Kidney glomerular epithelial cell (primary cell): Measurements from ENCODE around the gene SUSD4.
"Not testable (repeated sequence)": the region's sequence is repeated elsewhere in the genome, so short reads cannot be mapped to it uniquely, and the experiment has no call there.

Experiments
- DNase-seq: peaks from one replicate; lab custom pipeline; 2025; lab: John Stamatoyannopoulos, UW

The SUSD4 gene

DNA sequence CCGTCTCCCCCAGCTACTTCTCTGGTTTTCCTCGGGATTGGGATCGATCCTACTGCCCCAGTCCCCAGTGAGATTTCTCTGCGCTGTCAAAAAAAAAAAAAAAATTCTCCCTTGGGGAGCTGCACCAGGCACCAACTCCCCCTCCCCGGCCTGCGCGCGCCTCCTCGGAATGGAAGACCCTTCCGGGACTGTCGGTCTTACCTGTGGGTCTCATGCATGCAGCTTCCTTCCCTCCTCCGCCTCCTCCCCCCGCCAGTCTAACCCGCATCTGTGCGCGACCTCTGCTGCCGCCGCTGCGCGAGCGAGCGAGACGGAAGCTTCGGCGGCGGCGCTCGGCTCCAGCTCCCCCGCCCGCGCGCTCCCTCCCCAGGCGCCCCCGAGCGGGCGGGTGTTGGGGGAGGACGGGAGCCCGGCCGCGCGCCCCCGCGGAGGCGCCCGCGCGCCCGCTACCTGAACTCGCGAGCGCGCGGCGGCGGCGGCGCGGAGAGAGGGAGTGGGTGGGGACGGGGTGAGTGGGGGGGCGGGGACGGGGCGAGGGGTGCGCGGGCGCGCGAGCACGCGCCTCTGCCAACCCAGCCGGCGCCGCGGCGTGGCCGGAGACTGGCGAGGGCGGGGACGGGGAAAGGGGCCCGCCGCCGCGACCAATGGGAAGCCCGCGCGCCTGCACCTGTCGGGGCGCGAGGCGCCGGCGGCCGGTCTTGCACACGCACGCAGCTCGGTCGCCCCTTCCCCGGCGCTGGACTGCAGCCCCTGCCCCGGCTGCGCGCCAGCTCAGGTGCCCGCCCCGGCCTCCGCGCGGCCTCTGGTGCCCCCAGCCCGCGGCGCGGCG is at the start of gene SUSD4:
Gene SUSD4 (minus strand): TSS at position 321 of the 829 bp plus-strand sequence. CDS start 751 bp downstream, outside the sequence.
- peak; percentile 46 for DNase-seq

DNA sequence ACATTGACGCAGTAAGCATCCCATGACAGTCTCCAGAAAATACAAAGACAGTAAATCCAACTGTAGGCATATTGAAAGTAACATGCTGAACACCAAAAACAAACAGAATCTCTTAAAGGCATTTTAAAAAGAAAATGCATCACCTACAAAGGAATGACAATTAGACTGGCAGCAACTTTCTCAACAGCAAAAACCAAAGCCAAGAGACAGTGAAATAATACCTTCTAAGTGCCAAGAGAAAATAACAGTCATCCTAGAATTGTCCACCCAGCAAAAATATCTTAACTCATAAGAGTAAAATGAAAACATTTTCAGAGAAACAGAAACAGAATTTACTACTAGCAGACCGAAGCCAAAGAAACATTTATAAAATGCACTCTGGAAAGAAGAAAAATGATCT is 49.2 kb upstream of the SUSD4 start:
- no peak for DNase-seq

DNA sequence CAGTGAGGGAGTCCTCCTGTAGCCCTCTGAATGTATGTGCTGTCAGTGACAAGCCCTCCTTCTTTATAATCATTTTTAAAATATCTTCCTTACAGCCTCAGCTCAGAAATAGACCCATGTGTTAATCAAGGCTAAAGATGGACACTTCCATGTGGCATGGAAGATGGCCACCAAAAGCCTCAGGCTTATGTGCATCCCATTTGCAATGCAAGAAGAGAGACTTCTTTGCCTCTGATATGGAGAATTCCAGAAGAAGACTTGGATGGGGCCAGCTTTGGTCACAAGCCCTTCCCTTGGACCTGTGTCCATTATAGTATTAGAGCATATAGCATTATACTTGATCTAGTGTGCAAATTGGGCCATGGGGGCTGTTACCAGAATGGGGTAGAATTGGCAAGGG is 47.7 kb upstream of the SUSD4 start:
- no peak for DNase-seq

DNA sequence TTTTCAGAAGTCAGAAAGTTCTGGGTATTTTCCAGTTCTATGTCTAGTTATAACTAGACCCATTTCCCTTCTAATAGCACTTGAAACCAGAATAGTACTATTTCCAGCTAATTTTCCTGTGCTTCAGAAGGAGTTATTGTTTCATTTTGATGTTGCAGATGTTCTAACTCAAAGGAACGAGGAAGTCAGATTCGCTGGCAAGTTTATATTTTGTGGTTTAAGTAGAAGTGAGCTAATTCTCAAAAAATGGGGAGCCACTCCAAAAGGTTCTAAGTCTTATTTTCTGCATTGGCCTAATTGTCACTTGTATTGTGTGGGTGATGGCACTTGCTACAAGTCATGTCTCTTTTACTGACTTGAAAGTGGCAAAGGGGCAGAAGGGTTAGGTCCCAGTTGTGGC is 47.3 kb upstream of the SUSD4 start:
- DNase-seq, result no peak

GRCh38 chr1:223410036-223410435 is 46.1 kb upstream of the SUSD4 start:
- no peak for DNase-seq

DNA sequence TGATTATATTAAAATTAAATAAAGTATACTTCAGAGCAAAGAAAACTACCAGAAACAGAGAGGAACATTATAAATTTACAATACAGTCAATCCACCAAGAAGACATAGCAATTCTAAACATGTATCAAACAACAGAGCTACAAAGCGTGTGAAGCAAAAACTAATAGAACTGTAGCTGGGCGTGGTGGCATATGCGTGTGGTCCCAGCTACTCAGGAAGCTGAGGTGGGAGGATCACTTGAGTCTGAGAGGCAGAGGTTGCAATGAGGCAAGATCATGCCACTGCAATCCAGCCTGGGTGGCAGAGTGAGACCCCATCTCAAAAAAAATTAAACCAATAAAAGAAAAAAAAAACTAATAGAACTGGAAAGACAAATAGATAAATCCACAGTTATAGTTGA is 41.5 kb upstream of the SUSD4 start:
- DNase-seq, result no peak

DNA sequence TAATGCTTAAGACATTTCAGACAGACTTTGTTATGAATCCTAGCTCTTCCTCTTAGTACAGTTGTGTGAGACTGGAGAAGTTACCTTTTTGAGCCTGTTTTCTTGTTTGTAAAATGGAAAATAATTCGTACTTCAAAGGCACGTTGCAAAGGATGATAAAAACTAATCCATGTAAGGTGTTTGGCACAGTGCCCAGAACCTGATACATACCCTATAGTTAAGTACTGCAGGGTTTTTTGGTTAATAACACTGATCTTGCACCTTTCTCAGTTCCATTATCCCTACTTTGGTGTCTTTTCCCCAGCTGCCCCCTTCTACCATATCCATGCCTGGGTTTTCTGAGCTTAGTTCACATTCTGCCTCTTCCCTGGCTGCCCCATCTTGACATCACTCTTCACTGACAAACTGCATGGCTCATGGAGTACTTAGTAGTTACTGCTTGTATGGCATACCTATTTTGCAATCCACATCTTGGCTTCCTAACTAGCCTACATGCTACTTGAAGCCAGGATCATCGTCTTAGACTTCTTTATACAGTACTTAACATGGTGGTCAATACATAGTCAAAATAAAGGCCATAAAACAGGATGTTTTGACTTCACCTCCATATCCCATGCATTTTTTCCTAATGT is 39.3 kb upstream of the SUSD4 start:
- no peak for DNase-seq

GRCh38 chr1:223402790-223403142 is 38.8 kb upstream of the SUSD4 start:
- DNase-seq, result no peak

DNA sequence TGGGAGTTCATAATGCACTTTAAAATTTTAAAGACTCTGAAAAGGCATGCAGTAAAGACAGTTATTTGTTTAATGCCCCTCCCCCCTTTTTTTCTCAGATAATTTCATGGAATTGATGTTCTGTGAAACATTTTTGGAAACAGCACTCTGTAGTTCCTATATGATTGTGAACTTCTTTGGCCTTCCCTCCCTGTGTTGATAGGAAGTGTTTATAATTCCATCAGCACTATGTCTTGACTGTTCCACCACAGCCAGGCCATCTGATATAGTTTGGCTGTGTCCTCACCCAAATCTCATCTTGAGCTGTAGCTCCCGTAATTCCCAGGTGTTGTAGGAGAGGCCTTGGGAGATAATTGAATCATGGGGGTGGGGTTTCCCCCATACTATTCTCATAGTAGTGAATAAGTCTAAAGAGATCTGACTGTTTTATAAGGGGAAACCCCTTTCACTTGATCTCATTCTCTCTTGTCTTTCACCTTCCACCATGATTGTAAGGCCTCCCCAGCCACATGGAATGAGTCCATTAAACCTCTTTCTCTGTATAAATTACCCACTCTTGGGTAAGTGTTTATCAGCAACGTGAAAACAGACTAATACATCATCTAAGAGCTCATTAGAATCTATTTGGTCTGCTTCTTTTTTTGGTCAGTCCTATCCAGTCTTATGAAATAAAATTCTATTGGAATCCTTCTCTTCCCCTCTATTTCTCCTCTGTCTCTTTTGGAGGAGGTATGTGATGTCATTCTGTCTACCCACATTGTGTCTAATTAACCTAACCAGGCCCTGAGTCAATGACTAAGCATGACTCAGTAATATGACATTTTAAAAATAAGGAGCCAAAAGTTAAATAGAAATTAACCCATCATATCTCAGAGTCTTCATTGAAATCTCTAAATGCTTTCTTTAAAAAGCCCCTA is 38.2 kb upstream of the SUSD4 start:
- DNase-seq, result peak; percentile 90

- DNase-seq, result not testable (repeated sequence)
Observed at GRCh38 chr1:223399393-223399792, 35.4 kb upstream of the SUSD4 start.

DNA sequence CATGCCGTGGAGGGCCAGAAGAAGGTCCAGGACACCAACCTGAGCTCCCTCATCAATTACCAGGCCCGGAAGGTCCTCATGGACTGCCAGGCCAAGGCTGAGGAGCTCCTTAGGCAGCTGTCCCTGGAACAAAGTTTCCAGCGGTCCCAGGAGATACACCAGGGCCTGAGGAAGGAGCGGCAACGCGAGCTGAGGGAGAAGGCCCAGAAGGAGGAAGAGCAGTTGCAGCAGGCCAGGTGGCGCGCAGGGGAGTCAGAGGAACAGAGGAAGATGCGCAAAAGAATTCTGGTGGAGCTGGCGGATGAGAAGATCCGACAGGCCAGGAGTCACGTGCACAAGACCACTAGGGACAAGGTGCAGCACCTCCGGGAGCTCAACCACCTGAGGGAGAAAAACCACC is 30.7 kb upstream of the SUSD4 start:
- DNase-seq, result no peak

- no peak for DNase-seq
Observed at GRCh38 chr1:223394242-223394641, 30.3 kb upstream of the SUSD4 start.

- DNase-seq, result peak; percentile 10
Observed at GRCh38 chr1:223393275-223394214, 29.6 kb upstream of the SUSD4 start, which contains the start of gene CCDC185. TSS of gene CCDC185 (plus strand) at chr1:223393415. CDS start at chr1:223393476, 61 bp downstream.

GRCh38 chr1:223390618-223391017 is 26.6 kb upstream of the SUSD4 start:
- DNase-seq, result no peak

- DNase-seq, result no peak
Observed at GRCh38 chr1:223386013-223386412, 22.0 kb upstream of the SUSD4 start.

- DNase-seq, result no peak
Observed at GRCh38 chr1:223378754-223379153, 14.8 kb upstream of the SUSD4 start.

DNA sequence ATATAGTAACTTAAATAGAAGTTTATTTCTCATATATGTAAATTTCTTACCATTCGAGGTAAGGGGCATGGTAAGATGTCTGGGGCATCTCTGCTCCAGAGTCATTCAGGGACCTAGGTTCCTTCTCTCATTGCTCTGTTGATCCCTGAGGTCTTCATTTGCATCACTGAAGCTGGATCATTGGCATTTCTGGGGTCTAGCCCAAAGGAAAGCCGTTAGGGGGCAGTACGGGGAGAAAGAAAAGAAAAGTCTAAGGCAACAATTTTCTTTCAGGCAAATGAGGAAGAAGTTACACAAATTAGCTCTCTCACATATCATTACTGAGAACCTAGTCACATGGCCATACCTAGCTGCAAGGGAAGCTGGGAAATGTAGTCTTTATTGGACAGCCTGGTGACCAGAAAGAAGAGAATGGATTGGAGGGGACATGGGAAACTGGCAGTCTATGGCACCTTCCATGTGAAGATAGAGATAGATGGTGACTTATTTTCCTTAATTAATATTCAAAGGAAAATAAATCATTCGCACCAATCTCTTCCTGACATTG is 10.2 kb upstream of the SUSD4 start:
- DNase-seq, result no peak

- DNase-seq, result no peak
Observed at GRCh38 chr1:223364685-223365382, 858 bp upstream of the SUSD4 start.

GRCh38 chr1:223363057-223363855 is 720 bp downstream of the SUSD4 start:
- peak; percentile 6 for DNase-seq

GRCh38 chr1:223358826-223359225 is 5.2 kb downstream of the SUSD4 start:
- DNase-seq, result no peak
